HL-60 (cell line): ENCODE data around the gene PKN3.
"Not testable (repeated sequence)": the region's sequence is repeated elsewhere in the genome, so short reads cannot be mapped to it uniquely, and the experiment has no call there.

Experiments
- DNase-seq, 2 experiments: peaks; one replicate each; pipeline ENCODE4 v3.0.0-alpha.2; 2010 to 2020; ENCODE audit warnings: low read depth in 1 of 2, low spot score in 1 of 2
- H3K27ac ChIP-seq: fragments of 250-450 bp; sonication (Bioruptor Pico); replicated peaks from 2 replicates; pipeline ENCODE4 v1.5.1; 2020; ENCODE audit warnings: mild to moderate bottlenecking, moderate library complexity
- H3K27me3 ChIP-seq: fragments of 250-450 bp; sonication (Bioruptor Pico); 2 replicates; pipeline ENCODE4 v1.5.1; 2021; ENCODE audit warnings: mild to moderate bottlenecking, moderate library complexity; ENCODE audit not compliant: insufficient read depth, poor library complexity, severe bottlenecking
- H3K4me3 ChIP-seq: replicated peaks from 2 replicates; pipeline ENCODE4 v1.5.1; 2011; ENCODE audit warnings: mild to moderate bottlenecking, control low read depth, low read length; ENCODE audit not compliant: insufficient read depth
- CTCF ChIP-seq: IDR thresholded peaks from one replicate; pipeline ENCODE4 v1.5.1; 2011; ENCODE audit warnings: low read length, control low read depth, inconsistent platforms; ENCODE audit not compliant: insufficient read depth
- GABPA ChIP-seq: IDR thresholded peaks from 2 replicates; pipeline ENCODE4 v1.6.1; 2012; ENCODE audit warnings: low read depth
- POLR2AphosphoS5 ChIP-seq: IDR thresholded peaks from 2 replicates; pipeline ENCODE4 v1.6.1; 2012; ENCODE audit warnings: low read depth
- REST ChIP-seq: IDR thresholded peaks from 2 replicates; pipeline ENCODE4 v1.6.1; 2012; ENCODE audit warnings: low read depth; ENCODE audit not compliant: insufficient replicate concordance
- SPI1 ChIP-seq: IDR thresholded peaks from 2 replicates; pipeline ENCODE4 v1.6.1; 2012; ENCODE audit warnings: low read depth, mild to moderate bottlenecking, borderline replicate concordance

The PKN3 gene

GRCh38 chr9:128656416-128657343, 45.6 kb upstream of the PKN3 start, which contains the start of gene DYNC2I2:
Gene DYNC2I2, minus strand, starts transcription at chr9:128656847. Its CDS starts 121 bp downstream, at chr9:128656726.
- peak; percentile 93 to 96 for DNase-seq
- H3K27me3 ChIP-seq, result no peaks in the 10 kb centered on the region
- TF ChIP-seq REST, result peak; percentile 72
- TF ChIP-seq SPI1, result peak; percentile 16; the same call in 1 of the 2 replicates
- TF ChIP-seq CTCF, result no peak
- peak; percentile 28; the same call in 1 of the 2 replicates for TF ChIP-seq GABPA
- peak; percentile 71; the same call in 1 of the 2 replicates for TF ChIP-seq POLR2AphosphoS5
- H3K27ac ChIP-seq, result peak within 1 kb of the TSS; percentile 100
- H3K4me3 ChIP-seq, result peak within 1 kb of the TSS; percentile 58

- DNase-seq, result no peak
Measured at GRCh38 chr9:128657344-128657704, 45.0 kb upstream of the PKN3 start.

GRCh38 chr9:128657796-128658195, 44.5 kb upstream of the PKN3 start:
- no peak overlapping the region for H3K27ac ChIP-seq
- TF ChIP-seq REST (no peak), SPI1 (no peak), CTCF (no peak), POLR2AphosphoS5 (no peak), GABPA (no peak)
- H3K27me3 ChIP-seq, result no peaks in the 10 kb centered on the region
- H3K4me3 ChIP-seq, result no peak overlapping the region
- no peak for DNase-seq

More at GRCh38 chr9:128657344-128657704, 45.0 kb upstream of the PKN3 start:
- 0 out of 2 replicates have a peak overlapping the region, but pooled peaks have one; percentile 58 for H3K4me3 ChIP-seq
- peak overlapping the region; percentile 100 for H3K27ac ChIP-seq
- TF ChIP-seq POLR2AphosphoS5, result no peak
- H3K27me3 ChIP-seq, result no peaks in the 10 kb centered on the region

GRCh38 chr9:128666481-128666941, 35.8 kb upstream of the PKN3 start:
- not testable (repeated sequence) for DNase-seq, H3K4me3 ChIP-seq, H3K27me3 ChIP-seq, H3K27ac ChIP-seq
